AG04450 (cell line): ENCODE measurements around the gene SERPINH1. TPM values are rescaled to one million over a fixed set of nuclear protein-coding genes. Genes with fewer than 3 reads are reported as not detected.

Experiments
- CTCF ChIA-PET: fragments of 300-600, 350-600 bp; formaldehyde crosslinking; extraction: SDS; loops from one replicate; lab custom pipeline; 2022; ENCODE audit warnings: antibody characterized with exemption, inconsistent platforms; lab: Charles Lee
- POLR2A ChIA-PET: fragments of 350-600 bp; formaldehyde crosslinking; extraction: SDS; loops from one replicate; lab custom pipeline; 2021; ENCODE audit warnings: antibody characterized with exemption, inconsistent platforms; lab: Yijun Ruan, JAX
- DNase-seq: peaks from one replicate; pipeline ENCODE4 v3.0.0-alpha.2; 2011; ENCODE audit warnings: low read depth, low spot score
- H3K27ac ChIP-seq: one replicate; pipeline ENCODE4 v1.5.1; 2012; ENCODE audit warnings: low read depth, low read length, control low read depth
- H3K27me3 ChIP-seq: one replicate; pipeline ENCODE4 v1.6.0; 2012; ENCODE audit warnings: low read length; ENCODE audit not compliant: control insufficient read depth, insufficient read depth
- H3K4me3 ChIP-seq: 2 replicates; pipeline ENCODE4 v1.5.1; 2011; ENCODE audit warnings: mild to moderate bottlenecking, low read depth, low read length, control low read depth
- H3K9me3 ChIP-seq: 2 replicates; pipeline ENCODE4 v1.5.1; 2012; ENCODE audit warnings: low read length; ENCODE audit not compliant: control insufficient read depth, insufficient read depth
- CTCF ChIP-seq: IDR thresholded peaks from 2 replicates; pipeline ENCODE4 v1.5.1; 2011; ENCODE audit warnings: low read depth, low read length, control low read depth, inconsistent platforms
- polyA plus RNA-seq: library from polyadenylated mRNA; depleted of rRNA; stranded (reverse); fragments of >200 nt; gene quantifications from 2 replicates; pipeline ENCODE4 v1.2.3, GENCODE V29; 2011

SERPINH1 gene
- polyA plus RNA-seq, 1 experiment = 881 TPM

- Histone ChIP-seq H3K9me3 (no peaks in the 10 kb centered on the region), H3K27me3 (peaks cover 23% of the 10 kb centered on the region), H3K27ac (no peak overlapping the region), H3K4me3 (no peak overlapping the region)
- DNase-seq = no peak
- TF ChIP-seq CTCF = no peak
- ChIA-PET POLR2A (no interaction called here), CTCF (no interaction called here)
These were observed 31.3 kb downstream of the SERPINH1 start for GRCh38 chr11:75593286-75593915.

GRCh38 chr11:75594211-75594610 lies 32.2 kb downstream of the SERPINH1 start:
- POLR2A ChIA-PET = interaction anchor here (1.5 kb wide), 1 partner anchor 10 kb away, joined by 4 read pairs; no protein-coding TSS in a partner anchor
- Histone ChIP-seq H3K27ac (no peak overlapping the region), H3K4me3 (no peak overlapping the region), H3K27me3 (peaks cover 28% of the 10 kb centered on the region), H3K9me3 (no peaks in the 10 kb centered on the region)
- DNase-seq = no peak
- TF ChIP-seq CTCF = no peak
- CTCF ChIA-PET = no interaction called here

DNA sequence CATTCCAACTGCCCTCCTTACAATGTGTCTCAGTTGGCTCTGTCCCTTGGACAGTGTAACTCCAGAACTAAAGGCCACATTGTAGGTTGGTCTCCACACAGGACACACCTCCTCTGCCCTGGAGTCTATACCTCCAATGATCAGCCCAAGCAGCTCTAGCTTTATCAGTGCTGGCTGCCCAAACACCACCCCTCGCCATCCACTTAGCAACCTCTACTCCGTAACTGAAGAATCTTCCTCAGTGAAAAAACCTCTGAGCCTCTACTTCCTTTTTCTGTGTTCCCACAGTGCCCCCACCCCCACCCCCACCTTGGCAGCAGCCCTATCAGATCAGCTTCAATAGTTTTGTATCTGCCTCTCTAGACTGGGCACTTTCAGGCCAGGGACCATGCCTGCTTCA lies 33.4 kb downstream of the SERPINH1 start:
- DNase-seq = no peak
- H3K27me3 ChIP-seq = peaks cover 28% of the 10 kb centered on the region
- H3K9me3 ChIP-seq = no peaks in the 10 kb centered on the region
- H3K4me3 ChIP-seq = no peak overlapping the region
- POLR2A ChIA-PET = interaction anchor here (0.6 to 1.5 kb wide), 2 partner anchors 12 to 42 kb away, joined by 4 to 7 read pairs; no protein-coding TSS in a partner anchor
- no peak for TF ChIP-seq CTCF
- no peak overlapping the region for H3K27ac ChIP-seq
- CTCF ChIA-PET = interaction anchor here (0.6 kb wide), 2 partner anchors 20 to 83 kb away, joined by 3 to 5 read pairs; no protein-coding TSS in a partner anchor

DNA sequence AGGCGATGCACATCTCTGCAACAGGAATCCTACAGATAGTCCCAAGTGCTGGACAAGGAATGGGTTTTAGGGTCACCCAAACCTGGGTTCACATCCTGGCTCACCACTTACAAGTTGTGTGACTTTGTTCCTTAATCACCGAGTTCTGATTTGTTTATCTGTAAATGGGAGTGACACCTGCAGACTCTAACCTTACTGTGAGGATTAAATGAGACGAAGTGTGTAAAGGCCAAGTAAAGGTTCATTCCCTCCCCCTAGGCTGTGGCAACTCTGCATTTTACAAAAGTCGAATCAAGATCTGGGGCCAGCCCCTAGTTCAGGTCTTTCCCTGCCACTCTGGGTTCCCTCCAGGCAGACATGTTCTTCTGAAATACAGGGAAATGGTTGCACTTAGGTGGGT lies 34.9 kb downstream of the SERPINH1 start:
- POLR2A ChIA-PET = no interaction called here
- Histone ChIP-seq H3K27ac (no peak overlapping the region), H3K9me3 (no peaks in the 10 kb centered on the region), H3K27me3 (peaks cover 28% of the 10 kb centered on the region), H3K4me3 (no peak overlapping the region)
- CTCF ChIA-PET = interaction anchor here (1.1 kb wide), 1 partner anchor 12 kb away, joined by 3 read pairs; no protein-coding TSS in a partner anchor
- no peak for TF ChIP-seq CTCF
- no peak for DNase-seq

DNA sequence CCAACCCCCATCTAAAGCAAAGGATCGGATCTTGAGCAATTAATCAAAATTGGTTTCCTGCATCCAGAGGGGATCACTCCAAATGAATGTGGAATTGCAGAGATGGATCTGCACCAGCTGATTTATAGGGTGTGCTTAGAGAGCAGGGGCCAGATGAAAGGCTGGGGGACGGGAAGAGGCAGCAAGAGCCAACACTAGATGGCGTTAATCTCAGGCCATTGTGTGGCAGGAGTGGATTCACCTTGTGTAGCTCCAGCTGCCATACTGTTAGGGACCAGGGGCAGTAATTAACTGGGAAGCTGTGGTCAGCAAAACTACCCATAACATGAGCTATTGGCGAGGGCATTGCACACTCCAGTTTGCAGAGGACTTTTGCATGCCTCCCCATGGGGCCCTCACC lies 35.6 kb downstream of the SERPINH1 start:
- Histone ChIP-seq H3K27me3 (peaks cover 22% of the 10 kb centered on the region), H3K9me3 (no peaks in the 10 kb centered on the region), H3K27ac (no peak overlapping the region), H3K4me3 (no peak overlapping the region)
- ChIA-PET CTCF (interaction anchor here (1.1 kb wide), 1 partner anchor 13 kb away, joined by 3 read pairs; no protein-coding TSS in a partner anchor), POLR2A (no interaction called here)
- peak; percentile 60 for TF ChIP-seq CTCF
- no peak for DNase-seq
